Stimulated activated CD8-positive, alpha-beta memory T cell treated with anti-CD3 and anti-CD28 coated beads, Interleukin-15, amount 100 ng/mL, for 4 hours (primary cell): Measurements from ENCODE around the gene CEP83.
"Not testable (repeated sequence)": the region's sequence is repeated elsewhere in the genome, so short reads cannot be mapped to it uniquely, and the experiment has no call there.

Experiments
- DNase-seq, 2 donors: peaks; one replicate each; pipeline ENCODE4 v3.0.0-alpha.2; 2020; ENCODE audit warnings: low read depth in 2 of 2

CEP83 gene

DNA sequence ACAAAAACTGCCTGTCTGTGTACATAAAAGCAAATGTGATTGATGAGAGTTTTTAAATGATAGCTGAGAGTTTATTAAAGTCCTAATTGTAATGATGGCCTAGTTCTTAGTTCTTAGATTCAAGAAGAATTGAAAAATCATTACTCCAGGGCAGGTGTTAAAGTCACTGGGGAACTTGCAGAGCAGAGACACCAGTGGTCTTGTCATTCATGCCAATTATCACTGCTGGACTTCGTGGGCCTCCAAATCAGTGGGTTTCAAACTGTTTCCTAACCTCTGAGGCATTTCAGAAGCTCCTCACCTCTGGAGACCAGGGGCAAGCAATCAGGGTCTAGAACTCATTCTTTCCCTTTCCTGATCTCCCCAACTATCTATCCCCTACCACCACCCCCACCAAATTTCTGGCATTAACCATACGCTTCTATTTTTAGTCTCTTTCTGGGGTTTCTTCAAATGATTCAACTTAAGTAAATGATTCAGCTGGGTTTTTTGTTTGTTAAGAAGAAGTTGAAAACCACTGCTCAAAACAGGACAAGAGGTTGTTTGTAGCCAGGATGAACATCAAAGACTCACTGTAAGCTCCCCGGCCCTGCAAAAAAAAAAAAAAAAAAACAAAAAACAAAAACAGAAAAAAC, 80.1 kb downstream of the CEP83 start:
- no peak for DNase-seq

DNA sequence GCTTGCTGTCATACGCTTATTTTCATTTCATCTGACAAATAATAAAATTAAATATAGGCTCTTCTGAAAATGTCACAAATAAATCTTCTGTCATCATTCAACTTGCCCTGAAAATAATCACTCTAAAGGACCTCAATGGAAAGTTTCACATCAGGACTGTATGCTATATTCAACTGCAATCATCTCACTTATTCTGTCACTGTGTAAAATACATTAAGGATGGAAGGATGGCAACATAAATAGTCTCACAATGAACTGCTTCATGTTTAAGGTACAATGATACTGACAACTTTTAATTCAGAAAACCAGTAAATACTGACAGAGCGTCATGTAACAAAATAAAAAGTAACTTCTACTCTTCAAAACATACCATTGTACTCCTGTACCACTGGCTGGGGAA, 82.1 kb downstream of the CEP83 start:
- DNase-seq = no peak

DNA sequence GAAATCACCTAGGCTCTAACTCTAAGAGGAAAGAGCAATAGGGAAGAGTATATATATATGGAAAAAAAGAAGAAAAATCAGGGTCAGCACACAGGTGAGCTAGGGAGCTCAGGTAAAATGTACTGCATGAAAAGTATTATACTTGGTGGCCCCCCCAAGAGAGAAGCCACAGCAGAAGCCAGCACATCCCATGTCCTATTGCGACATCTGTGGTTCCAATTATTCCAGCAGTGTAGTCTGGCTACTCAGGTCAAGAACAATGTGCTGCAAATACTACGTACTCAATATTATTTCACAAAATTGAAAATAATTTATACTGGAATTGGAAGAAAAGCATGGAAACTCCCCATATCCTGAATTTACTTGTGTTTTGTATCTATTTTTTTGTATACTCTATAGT, 85.5 kb downstream of the CEP83 start:
- DNase-seq = no peak

DNA sequence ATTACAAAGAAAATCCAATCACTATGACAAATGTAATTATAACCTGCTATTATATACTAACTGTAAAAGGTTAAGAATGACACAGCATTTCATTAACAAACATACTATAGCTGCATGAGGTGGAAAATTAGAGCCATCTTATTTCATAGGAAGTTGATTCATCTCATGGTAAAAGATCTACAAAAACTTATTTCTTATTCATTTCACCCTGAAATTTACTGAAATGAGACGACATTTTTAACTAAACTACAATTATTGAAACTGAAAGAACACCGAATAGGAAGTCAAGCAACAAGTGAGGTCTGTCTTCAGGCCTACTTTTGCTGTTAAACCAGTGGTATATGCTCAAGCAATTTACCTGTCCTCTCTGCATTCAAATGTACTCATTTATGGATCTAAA, 87.2 kb downstream of the CEP83 start:
- DNase-seq = no peak

DNA sequence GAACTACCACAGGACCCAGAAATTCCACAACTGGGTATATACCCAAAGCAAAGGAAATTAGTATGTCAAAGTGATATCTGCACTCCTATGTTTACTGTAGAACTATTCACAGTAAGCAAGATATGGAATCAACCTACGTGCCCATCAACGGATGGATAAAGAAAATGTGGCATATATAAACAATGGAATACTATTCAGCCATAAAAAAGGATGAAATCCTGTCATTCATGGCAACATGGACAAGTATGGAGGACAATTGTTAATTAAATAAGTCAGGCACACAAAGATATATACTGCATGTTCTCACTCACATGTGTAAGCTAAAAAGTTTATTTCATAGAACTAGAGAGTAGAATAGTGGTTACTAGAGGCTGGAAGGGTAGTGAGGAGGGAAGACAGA, 97.0 kb downstream of the CEP83 start:
- DNase-seq = no peak

DNA sequence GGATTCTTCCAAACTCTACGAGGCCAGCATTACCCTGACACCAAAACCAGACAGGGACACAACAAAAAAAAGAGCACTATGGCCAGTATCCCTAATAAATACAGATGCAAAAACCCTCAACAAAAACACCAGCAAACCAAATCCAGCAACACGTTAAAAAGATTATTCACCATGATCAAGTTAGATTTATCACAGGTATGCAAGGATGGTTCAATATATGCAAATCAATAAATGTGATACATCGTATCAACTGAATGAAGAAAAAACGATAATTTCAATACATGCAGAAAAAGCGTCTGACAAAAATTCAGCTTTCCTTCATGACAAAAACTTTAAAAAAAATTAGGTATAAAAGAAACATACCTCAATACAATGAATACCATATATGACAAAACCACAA, 99.9 kb downstream of the CEP83 start:
- no peak for DNase-seq

DNA sequence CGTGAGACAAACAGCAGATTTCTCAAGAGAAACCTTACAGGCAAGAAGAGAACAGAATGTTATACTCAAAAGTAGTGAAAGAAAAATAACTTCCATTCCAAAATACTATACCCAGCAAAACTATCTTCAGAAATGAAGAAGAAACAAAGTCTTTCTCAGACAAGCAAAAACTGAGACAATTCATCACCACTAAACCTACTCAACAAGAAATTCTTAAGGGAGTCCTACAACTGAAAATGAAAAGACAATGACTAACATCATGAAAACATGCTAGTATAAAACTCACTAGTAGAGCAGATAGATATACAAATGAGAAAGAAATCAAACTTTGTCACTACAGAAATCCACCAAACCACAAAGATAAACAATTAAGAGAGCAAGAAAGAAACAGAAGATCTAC, 106.5 kb downstream of the CEP83 start:
- no peak for DNase-seq

DNA sequence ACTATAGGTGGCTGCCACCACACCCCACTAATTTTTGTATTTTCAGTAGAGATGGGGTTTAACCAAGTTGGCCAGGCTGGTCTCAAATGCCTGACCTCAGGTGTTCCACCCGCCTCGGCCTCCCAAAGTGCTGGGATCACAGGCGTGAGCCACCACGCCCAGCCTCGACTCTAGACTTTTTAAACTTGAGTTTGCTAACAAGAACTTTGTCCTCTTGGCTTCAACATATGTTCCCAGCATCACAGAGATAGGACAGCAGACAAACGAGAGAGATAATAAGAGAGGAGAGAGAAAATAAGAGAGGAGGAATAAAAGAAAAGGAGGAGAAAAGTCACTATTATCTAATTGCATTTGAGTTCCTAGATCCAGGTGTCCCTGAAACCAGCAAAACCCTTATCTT, 119.1 kb downstream of the CEP83 start:
- no peak for DNase-seq

DNA sequence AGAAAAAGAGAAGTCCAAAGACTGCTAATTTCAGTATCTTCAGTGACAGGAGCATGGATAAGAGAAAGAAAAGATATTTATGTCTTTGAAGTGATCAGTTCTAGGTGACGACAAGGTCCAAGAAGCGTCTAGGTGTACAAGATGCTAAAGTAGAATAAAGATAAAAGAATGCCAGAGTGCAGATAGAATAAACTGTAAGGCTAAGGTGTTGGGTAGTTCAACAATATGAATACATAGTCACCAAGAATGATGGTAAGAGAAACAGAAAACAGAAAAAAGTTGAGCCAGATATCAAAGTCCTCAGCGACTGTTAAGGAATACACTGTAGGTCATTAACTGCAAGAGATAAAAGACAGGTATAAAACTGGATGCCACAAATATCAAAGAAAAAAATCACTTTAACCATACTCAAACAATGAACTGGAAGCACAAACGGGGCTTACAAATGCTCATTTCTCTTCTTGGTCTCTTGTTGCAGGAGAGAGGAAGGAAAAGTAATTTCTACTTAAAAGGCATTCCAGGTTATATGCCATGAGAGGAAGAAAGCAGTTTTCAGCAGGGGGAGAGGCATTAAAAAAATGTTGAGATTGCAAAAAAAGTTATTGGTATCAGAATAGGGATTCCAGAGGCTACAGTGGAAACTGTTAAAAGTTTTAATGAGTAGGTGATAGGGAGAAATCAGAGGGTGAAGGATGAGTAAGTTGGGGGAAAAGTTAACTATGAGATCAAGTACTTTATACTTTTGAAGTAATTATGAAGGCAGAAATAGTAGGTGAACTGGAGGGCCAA, 121.5 kb downstream of the CEP83 start:
- DNase-seq = no peak

DNA sequence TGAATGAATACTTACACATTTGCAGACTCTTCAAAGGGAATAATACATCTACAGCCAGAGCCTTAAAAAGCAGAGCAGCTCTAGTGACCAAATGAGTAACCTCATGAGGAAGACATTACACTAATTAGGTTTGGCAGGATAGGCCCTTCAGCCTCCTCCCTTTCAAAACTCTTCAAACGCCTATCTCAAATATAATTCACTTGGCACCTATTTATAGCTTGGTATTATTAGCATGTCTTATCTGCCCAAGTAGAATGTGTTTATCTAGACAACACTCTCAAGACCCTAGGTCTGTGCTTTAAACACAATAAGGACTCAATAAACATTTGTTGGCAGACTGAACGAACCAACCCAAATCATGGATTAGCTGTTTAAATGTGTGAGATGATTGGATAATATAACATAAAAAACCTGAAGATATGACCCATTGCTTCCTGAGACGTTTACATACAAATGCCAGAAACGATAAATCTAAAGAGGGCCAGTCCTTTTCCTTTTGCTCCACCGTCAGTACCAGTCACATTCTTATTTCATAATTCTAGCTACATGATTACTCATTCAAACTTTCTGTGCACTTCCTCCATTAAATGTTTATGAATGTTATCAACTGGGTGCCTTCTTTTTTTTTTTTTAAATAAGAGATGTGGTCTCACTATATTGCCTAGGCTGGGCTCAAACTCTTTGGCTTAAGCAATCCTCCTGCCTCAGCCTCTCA, 123.3 kb downstream of the CEP83 start:
- DNase-seq = no peak

DNA sequence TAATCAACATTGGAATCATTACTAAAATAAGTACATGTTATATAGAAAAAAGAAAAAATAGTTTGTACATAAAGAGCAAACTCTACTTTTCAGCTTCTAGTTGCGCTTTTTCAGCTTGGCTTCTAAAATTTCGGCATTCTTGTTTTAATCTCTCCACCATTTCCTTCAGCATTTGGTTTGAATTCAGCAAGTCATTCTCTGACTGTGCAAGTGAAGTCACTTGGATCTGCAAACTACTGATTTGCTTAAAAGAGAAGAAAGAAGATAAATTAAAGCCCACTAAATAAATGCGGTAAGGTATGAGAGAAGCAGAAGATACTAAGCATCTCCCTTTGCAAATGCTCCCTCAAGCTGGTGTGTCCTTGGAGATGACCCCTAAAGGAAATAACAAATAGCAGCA, 126.3 kb downstream of the CEP83 start:
- no peak for DNase-seq

DNA sequence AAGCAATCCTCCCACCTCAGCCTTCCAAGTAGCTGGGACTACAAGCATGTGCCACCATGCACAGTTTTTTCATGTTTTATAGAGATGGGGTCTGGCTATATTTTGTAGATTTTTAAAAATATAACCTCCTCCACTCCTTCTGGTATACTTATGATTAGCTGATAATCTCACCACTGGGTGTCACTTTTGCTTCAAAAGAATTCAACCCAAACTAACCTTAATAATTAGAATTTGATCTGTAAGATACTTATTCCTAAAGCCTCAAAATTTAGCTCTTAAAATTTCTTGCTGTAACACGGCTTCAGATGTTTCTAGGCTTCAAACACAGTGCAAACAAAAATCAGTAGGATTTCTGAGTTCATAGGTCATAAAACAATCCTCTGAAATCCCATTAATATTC, 130.3 kb downstream of the CEP83 start:
- no peak for DNase-seq

DNA sequence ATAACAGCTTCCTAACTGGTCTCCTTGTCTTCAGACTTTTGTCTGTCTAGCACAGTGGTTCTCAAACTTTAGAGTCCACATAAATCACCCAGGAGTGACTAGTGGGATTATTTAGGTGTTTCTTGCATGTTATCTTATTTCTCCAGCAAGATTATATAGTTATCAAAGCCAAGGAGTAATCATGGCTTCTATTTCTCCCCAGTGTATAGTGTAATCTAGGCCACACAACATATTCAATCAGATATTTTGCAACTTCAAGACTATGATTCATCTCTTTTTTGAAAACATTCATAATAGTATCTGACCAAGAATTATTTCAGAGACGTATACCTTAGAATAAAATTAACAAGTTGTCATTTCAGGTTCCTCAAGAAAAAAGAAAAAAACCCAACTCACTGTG, 131.9 kb downstream of the CEP83 start:
- DNase-seq = no peak

DNA sequence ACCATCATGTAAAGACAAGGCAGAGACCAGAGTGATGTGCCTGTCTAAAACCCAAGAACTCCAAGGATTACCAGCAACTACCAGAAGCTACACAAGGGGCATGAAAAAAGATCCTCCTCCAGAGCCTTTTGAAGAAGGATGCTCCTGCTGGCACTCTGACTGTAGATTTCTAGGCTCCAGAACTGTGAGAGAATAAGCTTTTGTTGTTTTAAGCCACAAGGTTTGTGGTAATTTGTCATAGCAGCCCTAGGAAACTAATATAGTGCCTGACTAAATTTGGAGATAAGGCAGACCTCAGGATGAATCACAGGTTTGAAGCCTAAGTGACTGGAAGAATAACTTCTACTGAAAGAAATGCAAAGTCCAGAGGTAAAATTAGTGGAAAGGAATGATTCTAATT, 132.9 kb downstream of the CEP83 start:
- no peak for DNase-seq

DNA sequence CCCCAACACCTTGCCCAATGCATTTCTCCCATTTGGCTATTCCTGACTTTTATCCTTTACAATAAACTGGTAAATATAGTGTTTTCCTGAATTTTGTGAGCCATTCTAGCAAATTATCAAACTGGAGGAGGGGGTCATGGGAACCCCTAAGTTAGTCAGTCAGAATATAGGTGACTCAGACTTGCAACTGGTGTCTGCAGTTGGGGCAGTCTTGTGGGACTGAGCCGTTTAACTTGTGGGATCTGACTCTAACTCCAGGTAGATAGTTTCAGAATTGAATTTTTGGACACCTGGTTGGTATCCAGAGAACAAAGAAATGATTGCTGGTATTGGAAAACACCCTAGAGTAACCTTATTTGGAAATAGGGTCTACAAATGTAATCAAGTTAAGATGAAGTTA, 133.4 kb downstream of the CEP83 start:
- DNase-seq = no peak

DNA sequence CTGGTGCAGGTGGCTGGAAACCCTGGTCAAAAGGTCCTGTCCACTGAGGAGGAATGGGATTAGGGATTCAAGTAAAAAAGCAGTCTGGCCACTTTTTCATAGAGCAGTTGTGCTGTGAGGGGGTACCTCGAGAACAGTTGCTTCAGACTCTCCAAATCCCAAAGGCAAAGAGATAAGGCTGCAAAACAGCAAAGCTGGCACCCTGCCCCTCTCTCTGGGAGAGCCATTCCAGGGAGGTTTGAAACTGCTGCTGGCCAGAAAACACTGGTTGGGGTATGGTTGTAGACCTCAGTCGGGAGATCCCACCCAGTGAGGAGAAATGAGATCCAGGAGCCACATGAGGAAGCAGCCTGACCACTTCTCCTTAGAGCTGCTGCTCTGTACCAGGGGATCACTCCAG, 137.3 kb downstream of the CEP83 start:
- no peak for DNase-seq

DNA sequence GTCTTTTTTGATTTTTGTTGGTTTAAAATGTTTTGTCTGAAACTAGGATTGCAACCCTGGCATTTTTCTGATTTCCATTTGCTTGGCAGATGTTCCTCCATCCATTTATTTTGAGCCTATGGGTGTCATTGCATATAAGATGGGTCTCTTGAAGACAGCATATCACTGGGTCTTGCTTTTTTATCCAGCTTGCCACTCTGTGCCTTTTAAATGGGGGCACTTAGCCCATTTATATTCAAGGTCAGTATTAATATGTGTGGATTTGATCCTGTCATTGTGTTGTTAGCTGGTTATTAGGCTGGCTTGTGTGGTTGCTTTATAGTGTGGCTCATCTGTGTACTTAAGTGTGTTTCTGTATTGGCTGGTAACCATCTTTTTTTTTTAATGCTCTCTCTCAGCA, 139.6 kb downstream of the CEP83 start:
- no peak for DNase-seq

DNA sequence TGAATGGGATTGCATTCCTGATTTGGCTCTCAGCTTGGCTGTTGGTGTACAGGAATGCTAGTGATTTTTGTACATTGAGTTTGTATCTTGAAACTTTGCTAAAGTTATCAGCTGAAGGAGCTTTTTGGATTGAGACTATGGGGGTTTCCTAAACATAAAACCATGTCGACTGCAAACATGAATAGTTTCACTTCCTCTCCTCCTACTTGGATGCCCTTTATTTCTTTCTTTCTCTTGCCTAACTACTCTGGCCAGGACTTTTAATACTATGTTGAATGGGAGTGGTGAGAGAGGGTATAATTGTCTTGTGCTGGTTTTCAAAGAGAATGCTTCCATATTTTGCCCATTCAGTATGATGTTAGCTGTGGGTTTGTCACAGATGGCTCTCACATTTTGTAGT, 141.5 kb downstream of the CEP83 start:
- DNase-seq = no peak

DNA sequence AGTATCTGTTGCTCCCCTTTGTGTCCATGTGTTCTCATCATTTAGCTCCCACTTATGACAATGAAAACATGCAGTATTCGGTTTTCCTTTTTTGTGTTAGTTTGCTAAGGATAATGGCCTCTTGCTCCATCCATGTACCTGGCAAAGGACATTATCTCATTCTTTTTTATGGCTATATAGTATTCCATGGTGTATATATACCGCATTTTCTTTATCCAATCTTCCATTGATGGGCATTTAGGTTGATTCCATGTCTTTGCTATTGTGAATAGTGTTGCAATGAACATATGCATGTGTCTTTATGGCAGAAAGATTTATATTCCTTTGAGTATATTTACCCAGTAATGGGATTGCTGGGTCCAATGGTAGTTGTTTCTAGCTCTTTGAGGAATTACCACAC, 143.1 kb downstream of the CEP83 start:
- DNase-seq = not testable (repeated sequence)

DNA sequence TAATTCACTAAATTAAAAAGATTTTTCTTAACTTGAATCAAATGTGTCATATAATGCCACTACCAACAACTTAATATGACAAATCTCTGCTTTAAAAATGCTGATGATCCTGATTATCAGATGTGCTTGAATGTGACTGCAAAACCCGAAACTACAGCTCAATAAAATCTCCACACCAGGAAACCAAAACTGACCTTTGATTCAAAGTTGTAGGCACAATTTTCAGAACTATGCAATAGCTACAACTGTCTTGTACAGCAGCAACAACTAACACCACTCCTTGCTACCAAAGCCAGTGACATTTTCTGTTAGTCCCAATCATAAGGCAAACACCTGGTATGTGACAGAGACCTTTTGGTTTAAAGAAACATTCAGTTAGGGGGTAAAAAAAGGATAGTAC, 147.3 kb downstream of the CEP83 start:
- DNase-seq = no peak

DNA sequence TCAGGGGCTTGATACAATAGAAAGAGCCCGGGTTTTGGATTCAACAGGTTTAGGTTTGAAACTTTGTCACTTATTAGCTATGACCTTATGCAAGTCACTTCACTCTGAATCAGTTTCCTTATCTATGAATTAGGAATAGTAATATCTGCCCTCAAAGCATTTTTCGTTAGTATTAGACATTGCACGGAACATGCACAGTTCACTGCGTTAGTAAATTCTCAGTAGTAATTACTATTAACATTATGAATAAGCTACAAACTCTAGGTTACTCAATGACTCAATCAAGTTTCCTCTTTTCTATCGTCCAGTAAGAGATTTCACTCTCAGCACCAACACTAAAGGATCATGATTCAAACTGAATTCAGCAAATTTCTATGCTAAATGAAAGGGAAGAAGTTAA, 150.3 kb downstream of the CEP83 start:
- DNase-seq = no peak

DNA sequence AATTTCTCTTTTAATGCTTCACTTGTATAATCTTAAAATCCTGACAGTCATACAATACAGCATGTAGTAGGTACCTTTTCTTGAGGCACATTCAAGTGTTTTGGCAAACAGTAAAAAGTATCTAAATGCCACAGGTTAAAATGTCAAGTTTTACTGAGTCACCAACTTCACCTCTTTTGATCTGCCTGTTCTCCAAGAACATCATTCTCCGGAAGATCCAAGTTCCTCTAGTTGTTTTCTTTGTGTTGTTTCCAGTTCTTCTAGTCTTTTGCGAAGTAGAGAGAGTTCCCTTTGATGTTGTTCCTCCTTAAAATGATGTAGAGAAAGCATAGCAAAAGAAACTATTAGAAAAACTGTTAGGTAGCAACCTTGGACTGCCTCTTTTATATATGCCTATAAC, 151.1 kb downstream of the CEP83 start:
- DNase-seq = no peak
